Endometrial microvascular endothelial cells (primary cell): ENCODE measurements around the gene ADSS1. TPM values are rescaled to one million over a fixed set of nuclear protein-coding genes. Genes with fewer than 3 reads are reported as not detected.

Source experiments
- in situ Hi-C: cut with HindIII; loops from 2 replicates; pipeline ENCODE4 v1.10.0; 2017; ENCODE audit warnings: low sequenced_read_pairs, low pct_unique_long_range_greater_than_20kb; ENCODE audit errors: inconsistent ontology term
- total RNA-seq: library from RNA; depleted of rRNA; stranded (reverse); fragments of >200 nt; gene quantifications from one replicate; pipeline ENCODE4 v1.2.3, GENCODE V29; 2015; ENCODE audit errors: inconsistent ontology term

The ADSS1 gene
- total RNA-seq, 1 donor from 2014 or later, result not detected

- in situ Hi-C loops, result no loop called here
Observed at GRCh38 chr14:104784218-104784568, 60.2 kb downstream of the ADSS1 start.

GRCh38 chr14:104784846-104785707 is 61.0 kb downstream of the ADSS1 start:
- in situ Hi-C loops, result no loop called here

- in situ Hi-C loops, result no loop called here
Observed at GRCh38 chr14:104785708-104786080, 61.7 kb downstream of the ADSS1 start.

GRCh38 chr14:104786091-104786586 is 62.1 kb downstream of the ADSS1 start:
- in situ Hi-C loops, result no loop called here

- in situ Hi-C loops, result no loop called here
Observed at GRCh38 chr14:104786726-104787675, 63.0 kb downstream of the ADSS1 start.

- in situ Hi-C loops, result no loop called here
Observed at GRCh38 chr14:104787736-104788135, 63.7 kb downstream of the ADSS1 start.

- in situ Hi-C loops, result no loop called here
Observed at GRCh38 chr14:104788161-104788818, 64.3 kb downstream of the ADSS1 start.

- in situ Hi-C loops, result no loop called here
Observed at GRCh38 chr14:104788873-104789663, 65.0 kb downstream of the ADSS1 start.

GRCh38 chr14:104789752-104790743 is 66.0 kb downstream of the ADSS1 start:
- in situ Hi-C loops, result no loop called here

- in situ Hi-C loops, result no loop called here
Observed at GRCh38 chr14:104791425-104791824, 67.4 kb downstream of the ADSS1 start.

- in situ Hi-C loops, result no loop called here
Observed at GRCh38 chr14:104792101-104792884, 68.3 kb downstream of the ADSS1 start.

GRCh38 chr14:104792945-104793702 is 69.1 kb downstream of the ADSS1 start:
- in situ Hi-C loops, result no loop called here

GRCh38 chr14:104793703-104793959 is 69.6 kb downstream of the ADSS1 start:
- in situ Hi-C loops, result no loop called here

- in situ Hi-C loops, result no loop called here
Observed at GRCh38 chr14:104794099-104794498, 70.1 kb downstream of the ADSS1 start.

GRCh38 chr14:104794631-104794992 is 70.6 kb downstream of the ADSS1 start:
- in situ Hi-C loops, result no loop called here
